Keratinocyte (primary cell): Measurements from ENCODE around the gene SCNN1A.

Experiments
- CTCF ChIP-seq, 3 experiments: IDR thresholded peaks in 1 of 3; conservative IDR thresholded peaks in 1 of 3; optimal IDR thresholded peaks in 1 of 3; 2 replicates in 2 of 3; 3 replicates in 1 of 3; pipeline versions ENCODE3 to v1.5.1; 2011; ENCODE audit warnings: low read length in 3 of 3, mild to moderate bottlenecking in 3 of 3, moderate library complexity in 2 of 3, control low read depth in 1 of 3, inconsistent platforms in 1 of 3; ENCODE audit not compliant: insufficient read depth in 2 of 3; ENCODE audit errors: extremely low read depth in 1 of 3
- EZH2 ChIP-seq: IDR thresholded peaks from one replicate; pipeline ENCODE4 v1.6.1; 2012; ENCODE audit warnings: inconsistent platforms, mild to moderate bottlenecking, low read length, moderate library complexity

DNA sequence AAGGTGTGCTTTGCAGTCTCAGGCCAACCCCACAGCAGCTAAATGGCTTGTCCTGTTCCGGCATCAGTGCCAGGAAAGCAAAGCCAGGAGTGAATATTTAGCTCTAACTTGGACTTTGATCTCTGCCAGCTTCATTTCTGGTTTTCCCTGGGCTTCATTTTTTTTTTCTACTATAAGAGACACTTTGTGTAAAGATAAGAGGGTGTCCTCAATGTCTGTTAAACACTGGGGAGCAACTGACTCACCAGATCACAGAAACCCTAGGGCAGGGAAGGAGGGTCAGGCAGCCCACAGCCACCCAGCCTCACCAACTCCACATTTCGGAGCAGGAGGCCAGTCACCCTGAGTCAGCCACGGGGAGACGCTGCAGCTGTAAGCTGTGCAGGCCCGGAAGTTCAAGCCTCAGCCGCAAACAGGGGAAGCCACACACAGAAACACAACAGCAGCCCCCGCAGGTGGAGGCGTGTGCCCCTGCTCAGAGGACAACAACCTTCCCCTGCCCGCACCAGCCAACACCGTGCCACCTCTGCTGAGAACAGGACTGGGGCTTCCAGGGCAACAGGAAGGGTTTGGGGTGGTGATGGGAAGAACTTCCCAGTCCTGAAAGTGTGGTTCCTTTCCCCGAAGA is 39.8 kb downstream of the SCNN1A start:
- TF ChIP-seq CTCF (optimal IDR thresholded peaks at IDR 0.05 in 1 of 3, IDR thresholded peaks at IDR 0.05 in 1 of 3, conservative IDR thresholded peaks at IDR 0.05 in 1 of 3; ENCODE audit: extremely low read depth in 1 of 3, insufficient read depth in 2 of 3, low read length in 3 of 3) = peak in 2 of 3 experiments; percentile 64 to 67
- TF ChIP-seq EZH2 = no peak
